Naive thymus-derived CD8-positive, alpha-beta T cell (primary cell): ENCODE results near the gene ANGPT4. TPM values are rescaled to one million over a fixed set of nuclear protein-coding genes. Genes with fewer than 3 reads are reported as not detected.

ENCODE experiments used
- ATAC-seq, 2 donors: fragments of 150-1000 bp; cut with Tn5 transposase in 1 of 2; sonication (Bioruptor Pico), chemical (Tn5 transposase) in 1 of 2; 1 replicate in 1 of 2; 2 replicates in 1 of 2; pipeline ENCODE4 v1.10.0; 2021; ENCODE audit warnings: mild to moderate bottlenecking in 2 of 2, moderate library complexity in 2 of 2
- POLR2A ChIA-PET: fragments of 350-600 bp; sonication (Branson Sonifier 250); formaldehyde crosslinking; loops from one replicate; lab custom pipeline; 2021; ENCODE audit warnings: antibody characterized with exemption; lab: Charles Lee
- DNase-seq, 10 donors: peaks; one replicate each; pipeline versions ENCODE4 v3.0.0 to v3.0.0-alpha.2; 2020 to 2022
- H3K27ac Mint-ChIP-seq, 10 donors: one replicate each; pipeline ENCODE4 v1.8.0; 2020 to 2022; ENCODE audit warnings: mild to moderate bottlenecking in 10 of 10, mixed read lengths in 10 of 10, moderate library complexity in 4 of 10, inconsistent platforms in 1 of 10
- H3K27me3 Mint-ChIP-seq, 5 donors: one replicate each; pipeline ENCODE4 v1.8.0; 2021 to 2022; ENCODE audit warnings: mixed read lengths in 5 of 5
- H3K36me3 Mint-ChIP-seq, 3 donors: one replicate each; pipeline ENCODE4 v1.8.0; 2020 to 2022; ENCODE audit warnings: mixed read lengths in 3 of 3, mild to moderate bottlenecking in 2 of 3, inconsistent platforms in 1 of 3
- H3K4me1 Mint-ChIP-seq, 4 donors: one replicate each; pipeline ENCODE4 v1.8.0; 2021 to 2022; ENCODE audit warnings: mixed read lengths in 4 of 4
- H3K4me3 Mint-ChIP-seq, 10 donors: one replicate each; pipeline ENCODE4 v1.8.0; 2020 to 2022; ENCODE audit warnings: mild to moderate bottlenecking in 10 of 10, mixed read lengths in 10 of 10, moderate library complexity in 6 of 10, inconsistent platforms in 1 of 10
- H3K9me3 Mint-ChIP-seq, 9 donors: one replicate each; pipeline ENCODE4 v1.8.0; 2020 to 2022; ENCODE audit warnings: mixed read lengths in 9 of 9, mild to moderate bottlenecking in 3 of 9, inconsistent platforms in 1 of 9, moderate library complexity in 1 of 9
- polyA plus RNA-seq, 3 donors: library from polyadenylated mRNA; unstranded; fragments of 300-500 nt; fragmentation: Illumina TruSeq; gene quantifications; one replicate each; pipeline ENCODE4 v1.2.3, GENCODE V29; 2021
- total RNA-seq, 8 experiments: library from RNA in 2 of 8; stranded (reverse) in 2 of 8; gene quantifications; one replicate each; pipeline ENCODE4 v1.2.3 and lab custom pipeline; 2021 to 2026

Gene ANGPT4
- total RNA-seq (not detected), polyA plus RNA-seq (not detected), total RNA-seq (lab: John Stamatoyannopoulos, UW) (0 reads per million in 6 experiments)

- Mint-ChIP-seq H3K9me3 (no peaks in the 10 kb centered on the region), H3K4me1 (peaks cover 0 to 7% (median 3%) of the 10 kb centered on the region in 4 donors), H3K36me3 (no peaks in the 10 kb centered on the region), H3K27me3 (peaks cover 3 to 18% (median 9%) of the 10 kb centered on the region in 5 donors), H3K27ac (no peak within 1 kb of the TSS), H3K4me3 (no peak within 1 kb of the TSS)
- DNase-seq (no peak), ATAC-seq (no peak)
- POLR2A ChIA-PET: no interaction called here
Observed at GRCh38 chr20:916125-916799, at the start of gene ANGPT4. TSS of gene ANGPT4 (minus strand) at chr20:916334. CDS start at chr20:916214, 120 bp downstream.

GRCh38 chr20:963795-964194, 47.7 kb upstream of the ANGPT4 start:
- peaks cover 9 to 49% (median 31%) of the 10 kb centered on the region in 5 donors for H3K27me3 Mint-ChIP-seq
- H3K4me3 Mint-ChIP-seq: no peak overlapping the region
- peaks cover 0 to 4% (median 0%) of the 10 kb centered on the region in 9 donors for H3K9me3 Mint-ChIP-seq
- POLR2A ChIA-PET: no interaction called here
- no peak overlapping the region for H3K27ac Mint-ChIP-seq
- H3K36me3 Mint-ChIP-seq: peaks cover 0 to 4% (median 0%) of the 10 kb centered on the region in 3 donors
- no peaks in the 10 kb centered on the region for H3K4me1 Mint-ChIP-seq
- peak in 1 of 10 donors; percentile 7 for DNase-seq
- no peak for ATAC-seq

GRCh38 chr20:962683-963082, 46.5 kb upstream of the ANGPT4 start:
- no peak for ATAC-seq
- H3K9me3 Mint-ChIP-seq: peaks cover 0 to 1% (median 0%) of the 10 kb centered on the region in 9 donors
- peaks cover 0 to 1% (median 0%) of the 10 kb centered on the region in 4 donors for H3K4me1 Mint-ChIP-seq
- H3K4me3 Mint-ChIP-seq: no peak overlapping the region
- H3K27ac Mint-ChIP-seq: peak overlapping the region in 1 of 10 donors; percentile 87
- peak in 1 of 10 donors; percentile 8 for DNase-seq
- POLR2A ChIA-PET: no interaction called here
- peaks cover 0 to 1% (median 0%) of the 10 kb centered on the region in 3 donors for H3K36me3 Mint-ChIP-seq
- peaks cover 9 to 56% (median 28%) of the 10 kb centered on the region in 5 donors for H3K27me3 Mint-ChIP-seq

- Mint-ChIP-seq H3K27me3 (peaks cover 9 to 58% (median 30%) of the 10 kb centered on the region in 5 donors), H3K27ac (no peak overlapping the region), H3K36me3 (no peaks in the 10 kb centered on the region), H3K4me1 (peaks cover 0 to 1% (median 0%) of the 10 kb centered on the region in 4 donors), H3K9me3 (no peaks in the 10 kb centered on the region), H3K4me3 (no peak overlapping the region)
- DNase-seq (no peak), ATAC-seq (no peak)
- POLR2A ChIA-PET: no interaction called here
Observed at GRCh38 chr20:962223-962622, 46.1 kb upstream of the ANGPT4 start.

- ATAC-seq (no peak), DNase-seq (no peak)
- no peak overlapping the region for H3K27ac Mint-ChIP-seq
- H3K27me3 Mint-ChIP-seq: peaks cover 8 to 60% (median 30%) of the 10 kb centered on the region in 5 donors
- no peaks in the 10 kb centered on the region for H3K9me3 Mint-ChIP-seq
- POLR2A ChIA-PET: no interaction called here
- no peak overlapping the region for H3K4me3 Mint-ChIP-seq
- H3K36me3 Mint-ChIP-seq: no peaks in the 10 kb centered on the region
- H3K4me1 Mint-ChIP-seq: peaks cover 0 to 1% (median 0%) of the 10 kb centered on the region in 4 donors
Observed at GRCh38 chr20:961768-962167, 45.6 kb upstream of the ANGPT4 start.

- POLR2A ChIA-PET: no interaction called here
- Mint-ChIP-seq H3K27ac (peak overlapping the region in 1 of 10 donors; percentile 11), H3K4me3 (no peak overlapping the region), H3K36me3 (no peaks in the 10 kb centered on the region), H3K27me3 (peaks cover 7 to 66% (median 34%) of the 10 kb centered on the region in 5 donors), H3K4me1 (peaks cover 1 to 6% (median 2%) of the 10 kb centered on the region in 4 donors), H3K9me3 (no peaks in the 10 kb centered on the region)
- ATAC-seq (no peak), DNase-seq (no peak)
Observed at GRCh38 chr20:959996-960615, 44.0 kb upstream of the ANGPT4 start.

GRCh38 chr20:958936-959815, 43.0 kb upstream of the ANGPT4 start:
- no peak for ATAC-seq
- no peaks in the 10 kb centered on the region for H3K9me3 Mint-ChIP-seq
- no peak for DNase-seq
- H3K27ac Mint-ChIP-seq: no peak overlapping the region
- H3K36me3 Mint-ChIP-seq: no peaks in the 10 kb centered on the region
- peaks cover 1 to 6% (median 2%) of the 10 kb centered on the region in 4 donors for H3K4me1 Mint-ChIP-seq
- no peak overlapping the region for H3K4me3 Mint-ChIP-seq
- peaks cover 9 to 66% (median 36%) of the 10 kb centered on the region in 5 donors for H3K27me3 Mint-ChIP-seq
- POLR2A ChIA-PET: interaction anchor here (1.0 kb wide), 1 partner anchor 141 kb away, joined by 5 read pairs; no protein-coding TSS in a partner anchor

GRCh38 chr20:957544-957943, 41.4 kb upstream of the ANGPT4 start:
- DNase-seq: no peak
- no peaks in the 10 kb centered on the region for H3K9me3 Mint-ChIP-seq
- H3K4me3 Mint-ChIP-seq: no peak overlapping the region
- POLR2A ChIA-PET: no interaction called here
- no peak overlapping the region for H3K27ac Mint-ChIP-seq
- H3K36me3 Mint-ChIP-seq: no peaks in the 10 kb centered on the region
- H3K4me1 Mint-ChIP-seq: peaks cover 1 to 6% (median 2%) of the 10 kb centered on the region in 4 donors
- no peak for ATAC-seq
- H3K27me3 Mint-ChIP-seq: peaks cover 9 to 65% (median 33%) of the 10 kb centered on the region in 5 donors

GRCh38 chr20:956330-956951, 40.3 kb upstream of the ANGPT4 start:
- POLR2A ChIA-PET: no interaction called here
- DNase-seq (peak; percentile 60 to 89 (median 75)), ATAC-seq (peak; percentile 87 to 93)
- peaks cover 9 to 74% (median 31%) of the 10 kb centered on the region in 5 donors for H3K27me3 Mint-ChIP-seq
- H3K36me3 Mint-ChIP-seq: no peaks in the 10 kb centered on the region
- no peaks in the 10 kb centered on the region for H3K9me3 Mint-ChIP-seq
- no peak overlapping the region for H3K27ac Mint-ChIP-seq
- H3K4me1 Mint-ChIP-seq: peaks cover 1 to 6% (median 2%) of the 10 kb centered on the region in 4 donors
- H3K4me3 Mint-ChIP-seq: peak overlapping the region in 1 of 10 donors; percentile 11

GRCh38 chr20:955656-956055, 39.5 kb upstream of the ANGPT4 start:
- Mint-ChIP-seq H3K27me3 (peaks cover 9 to 67% (median 26%) of the 10 kb centered on the region in 5 donors), H3K36me3 (no peaks in the 10 kb centered on the region), H3K9me3 (no peaks in the 10 kb centered on the region), H3K27ac (no peak overlapping the region), H3K4me3 (no peak overlapping the region), H3K4me1 (peaks cover 1 to 6% (median 2%) of the 10 kb centered on the region in 4 donors)
- DNase-seq (no peak), ATAC-seq (no peak)
- POLR2A ChIA-PET: no interaction called here

- Mint-ChIP-seq H3K4me1 (peaks cover 1 to 6% (median 2%) of the 10 kb centered on the region in 4 donors), H3K9me3 (no peaks in the 10 kb centered on the region), H3K27ac (no peak overlapping the region), H3K27me3 (peaks cover 12 to 68% (median 29%) of the 10 kb centered on the region in 5 donors), H3K36me3 (no peaks in the 10 kb centered on the region), H3K4me3 (no peak overlapping the region)
- ATAC-seq: no peak
- DNase-seq: no peak
- POLR2A ChIA-PET: interaction anchor here (0.6 kb wide), 1 partner anchor 129 kb away, joined by 3 read pairs; no protein-coding TSS in a partner anchor
Observed at GRCh38 chr20:955111-955510, 39.0 kb upstream of the ANGPT4 start.

- Mint-ChIP-seq H3K9me3 (no peaks in the 10 kb centered on the region), H3K36me3 (no peaks in the 10 kb centered on the region), H3K4me1 (peaks cover 1 to 6% (median 2%) of the 10 kb centered on the region in 4 donors), H3K27me3 (peaks cover 15 to 71% (median 34%) of the 10 kb centered on the region in 5 donors), H3K27ac (no peak overlapping the region), H3K4me3 (no peak overlapping the region)
- POLR2A ChIA-PET: no interaction called here
- ATAC-seq (no peak), DNase-seq (no peak)
Observed at GRCh38 chr20:953742-954141, 37.6 kb upstream of the ANGPT4 start.
